GM18951 (cell line): ENCODE data around the gene CTIF.
"Not testable (repeated sequence)": the region's sequence is repeated elsewhere in the genome, so short reads cannot be mapped to it uniquely, and the experiment has no call there.

Experiments used
- POLR2A ChIP-seq: IDR thresholded peaks from 4 replicates; pipeline ENCODE4 v1.6.1; 2011; ENCODE audit warnings: mild to moderate bottlenecking; ENCODE audit not compliant: insufficient read length, insufficient read depth; ENCODE audit errors: extremely low read depth
- in situ Hi-C: fragments of 300-500 bp; cut with MboI; formaldehyde crosslinking; loops from one replicate; pipeline ENCODE4 v1.12.0; 2022; ENCODE audit warnings: low sequenced_read_pairs, mixed read lengths, inconsistent platforms; ENCODE audit not compliant: unreplicated experiment

The CTIF gene

GRCh38 chr18:48639772-48640432 lies 101.1 kb downstream of the CTIF start:
- TF ChIP-seq POLR2A, result no peak
- in situ Hi-C loops, result no loop called here

- in situ Hi-C loops, result no loop called here
- no peak for TF ChIP-seq POLR2A
Measured at GRCh38 chr18:48640566-48641270, 101.9 kb downstream of the CTIF start.

- no peak for TF ChIP-seq POLR2A
- in situ Hi-C loops, result no loop called here
Measured at GRCh38 chr18:48641981-48642380, 103.2 kb downstream of the CTIF start.

DNA sequence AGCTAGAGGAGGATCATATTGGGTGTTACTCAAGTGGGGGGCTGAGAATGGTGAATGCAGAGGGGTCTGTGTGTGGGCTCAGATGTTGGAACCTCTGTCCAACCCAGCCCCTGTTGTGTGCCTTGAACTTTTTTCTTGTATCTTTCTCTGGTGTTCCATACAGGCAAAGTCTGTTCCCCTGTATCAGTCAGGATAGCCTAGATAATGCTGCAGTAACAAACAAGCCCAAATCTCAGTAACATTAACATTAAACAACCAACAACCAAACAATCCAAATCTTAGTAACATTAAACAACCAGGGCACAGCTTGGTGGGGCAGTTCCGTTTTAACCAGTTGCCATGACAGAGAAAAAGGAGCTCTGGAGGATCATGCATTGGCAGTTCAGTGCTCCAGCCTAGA lies 103.7 kb downstream of the CTIF start:
- TF ChIP-seq POLR2A, result no peak
- in situ Hi-C loops, result no loop called here

DNA sequence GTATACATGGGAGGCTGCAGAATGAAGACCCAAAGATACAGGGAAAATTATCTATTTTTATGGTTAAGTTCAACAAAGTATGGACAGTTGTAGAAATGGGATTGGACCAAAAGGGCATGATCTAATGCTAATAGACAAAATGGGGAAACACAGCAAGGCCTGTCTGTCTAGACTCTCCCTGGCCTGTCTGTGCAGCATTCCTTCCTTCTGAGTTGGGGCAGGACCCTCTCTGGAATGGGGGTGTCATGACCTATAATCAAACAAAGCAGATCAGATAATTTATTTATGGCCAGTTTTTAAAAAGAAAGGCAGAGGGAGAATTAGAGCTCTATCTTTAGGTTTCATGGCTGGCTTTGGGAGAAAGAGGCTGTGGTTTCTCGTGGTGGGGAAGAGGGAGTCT lies 104.4 kb downstream of the CTIF start:
- in situ Hi-C loops, result no loop called here
- no peak for TF ChIP-seq POLR2A

DNA sequence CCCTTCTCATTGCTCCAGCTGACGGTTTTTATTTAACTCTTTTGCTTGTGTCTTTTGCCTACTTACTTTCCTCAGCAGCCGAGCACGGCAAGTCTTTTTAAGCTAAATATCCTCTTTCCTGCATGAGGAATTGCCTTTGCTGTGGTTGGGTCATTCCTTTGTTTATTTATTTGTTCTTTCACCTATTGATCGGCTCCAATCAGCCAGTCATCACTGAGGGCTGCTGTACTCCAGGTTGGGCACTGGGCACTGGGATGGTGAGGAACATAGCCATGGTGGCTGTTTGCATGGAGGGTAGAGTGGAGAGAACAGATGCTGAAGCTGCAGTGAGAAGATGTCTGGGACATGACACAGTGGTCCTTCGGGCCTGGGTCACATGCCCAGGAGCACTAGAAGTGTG lies 105.2 kb downstream of the CTIF start:
- TF ChIP-seq POLR2A, result no peak
- in situ Hi-C loops, result no loop called here

- no peak for TF ChIP-seq POLR2A
- in situ Hi-C loops, result no loop called here
Measured at GRCh38 chr18:48645427-48646002, 106.7 kb downstream of the CTIF start.

DNA sequence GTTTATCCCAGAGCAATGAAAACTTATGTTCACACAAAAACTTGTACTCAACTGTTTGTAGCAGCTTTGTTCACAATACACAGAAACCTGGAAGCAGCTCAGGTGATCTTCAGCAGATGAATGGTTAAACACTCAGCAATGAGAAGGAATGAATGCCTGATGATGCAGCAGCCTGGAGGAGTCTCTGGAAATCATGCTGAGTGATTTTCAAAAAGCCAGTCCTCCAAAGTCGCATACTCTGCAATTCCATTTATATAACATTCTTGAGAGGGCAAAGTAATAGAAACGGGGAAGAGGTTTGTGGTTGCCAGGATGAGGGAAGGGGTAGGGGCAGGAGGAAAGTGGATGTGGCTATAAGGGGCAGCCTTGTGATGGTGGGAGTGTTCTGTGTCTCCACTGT lies 108.1 kb downstream of the CTIF start:
- in situ Hi-C loops, result no loop called here

DNA sequence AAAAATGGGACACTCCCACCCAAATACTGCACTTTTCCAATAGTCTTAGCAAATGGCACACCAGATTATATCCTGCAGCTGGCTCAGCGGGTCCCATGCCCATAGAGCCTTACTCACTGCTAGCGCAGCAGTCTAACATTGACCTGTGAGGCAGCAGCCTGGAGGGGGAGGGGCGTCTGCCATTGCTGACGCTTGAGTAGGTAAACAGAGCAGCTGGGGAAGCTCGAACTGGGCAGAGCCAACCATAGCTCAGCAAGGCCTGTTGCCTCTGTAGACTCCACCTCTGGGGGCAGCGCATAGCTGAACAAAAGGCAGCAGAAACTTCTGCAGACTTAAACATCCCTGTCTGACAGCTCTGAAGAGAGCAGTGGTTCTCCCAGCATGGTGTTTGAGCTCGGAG lies 110.4 kb downstream of the CTIF start:
- no peak for TF ChIP-seq POLR2A
- in situ Hi-C loops, result no loop called here

More for the DNA sequence above, 108.1 kb downstream of the CTIF start:
- no peak for TF ChIP-seq POLR2A

- in situ Hi-C loops, result not testable (repeated sequence)
Measured at GRCh38 chr18:48654591-48654990, 115.8 kb downstream of the CTIF start.

- no peak for TF ChIP-seq POLR2A
- in situ Hi-C loops, result no loop called here
Measured at GRCh38 chr18:48655508-48655907, 116.7 kb downstream of the CTIF start.

DNA sequence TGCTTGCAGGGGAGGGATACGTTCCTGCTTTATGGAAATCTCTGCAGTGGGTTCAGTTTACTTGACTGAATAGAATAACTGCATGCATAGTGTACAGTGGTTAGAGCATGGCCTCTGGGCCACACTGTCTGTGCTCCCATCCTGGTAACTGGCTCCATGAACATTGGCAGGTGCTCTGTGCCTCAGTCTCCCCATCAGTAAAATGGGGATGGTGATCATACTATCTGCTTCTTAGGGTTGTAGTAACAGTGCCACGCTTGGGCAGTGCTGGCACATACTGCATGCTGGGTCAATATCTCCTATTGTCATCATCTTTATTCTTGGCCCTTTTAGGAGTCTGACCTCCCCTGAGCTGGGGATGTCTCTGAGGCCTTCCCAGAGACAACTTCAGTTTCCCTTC lies 117.3 kb downstream of the CTIF start:
- in situ Hi-C loops, result no loop called here
- no peak for TF ChIP-seq POLR2A

DNA sequence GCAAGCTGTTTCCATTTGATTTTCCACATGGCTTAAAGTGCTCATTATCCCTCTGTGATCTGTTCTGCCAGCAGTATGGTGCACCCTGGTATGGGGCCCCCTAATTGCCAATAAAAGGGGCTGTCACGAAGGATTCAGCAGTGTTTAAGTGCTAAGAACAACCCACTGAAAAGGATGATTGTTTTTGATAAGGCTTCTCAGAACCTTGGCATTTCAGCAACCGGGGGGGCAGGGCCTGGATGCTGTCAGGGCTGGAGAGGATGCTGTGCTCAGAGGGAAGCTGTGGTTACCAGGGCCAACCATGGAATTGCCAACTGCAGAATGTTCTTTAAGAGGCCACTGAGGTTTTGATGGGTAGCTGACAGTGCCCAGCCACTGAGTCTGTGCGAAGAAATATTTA lies 117.8 kb downstream of the CTIF start:
- in situ Hi-C loops, result no loop called here
- TF ChIP-seq POLR2A, result no peak
